CD8-positive, alpha-beta memory T cell (primary cell): ENCODE measurements around the gene AKAP6. TPM values are rescaled to one million over a fixed set of nuclear protein-coding genes. Genes with fewer than 3 reads are reported as not detected.

Source experiments
- CTCF ChIA-PET: fragments of 350-600 bp; sonication (Branson Sonifier 250); formaldehyde crosslinking; loops from one replicate; lab custom pipeline; 2021; ENCODE audit warnings: antibody characterized with exemption; lab: Charles Lee
- POLR2A ChIA-PET: fragments of 350-600 bp; sonication (Branson Sonifier 250); formaldehyde crosslinking; loops from one replicate; lab custom pipeline; 2021; ENCODE audit warnings: antibody characterized with exemption; lab: Charles Lee
- DNase-seq, 5 donors: peaks; one replicate each; pipeline versions ENCODE4 v3.0.0 to v3.0.0-alpha.2; 2020 to 2022; ENCODE audit warnings: mixed read lengths in 1 of 5
- H3K27ac ChIP-seq: one replicate; pipeline ENCODE4 v1.7.0; 2013; ENCODE audit warnings: low read depth, mild to moderate bottlenecking, low read length, moderate library complexity
- H3K27me3 ChIP-seq: 2 replicates; pipeline ENCODE4 v1.7.0; 2013; ENCODE audit warnings: low read length, mild to moderate bottlenecking; ENCODE audit not compliant: insufficient read depth, poor library complexity, severe bottlenecking
- H3K36me3 ChIP-seq: 2 replicates; pipeline ENCODE4 v1.7.0; 2013; ENCODE audit warnings: mild to moderate bottlenecking, low read length, moderate library complexity; ENCODE audit not compliant: insufficient read depth
- H3K4me1 ChIP-seq: 2 replicates; pipeline ENCODE4 v1.7.0; 2013; ENCODE audit warnings: mild to moderate bottlenecking, low read length, moderate library complexity; ENCODE audit not compliant: insufficient read depth
- H3K4me3 ChIP-seq: 2 replicates; pipeline ENCODE4 v1.7.0; 2013; ENCODE audit warnings: mild to moderate bottlenecking, low read length
- H3K9me3 ChIP-seq: 2 replicates; pipeline ENCODE4 v1.7.0; 2013; ENCODE audit warnings: mild to moderate bottlenecking, low read length
- H3K27ac Mint-ChIP-seq, 8 donors: one replicate each; pipeline ENCODE4 v1.8.0; 2020 to 2021; ENCODE audit warnings: mixed read lengths in 8 of 8, mild to moderate bottlenecking in 6 of 8, inconsistent platforms in 3 of 8, moderate library complexity in 3 of 8
- H3K27me3 Mint-ChIP-seq, 2 donors: one replicate each; pipeline ENCODE4 v1.8.0; 2020 to 2021; ENCODE audit warnings: mixed read lengths in 2 of 2, mild to moderate bottlenecking in 1 of 2, moderate library complexity in 1 of 2
- H3K36me3 Mint-ChIP-seq, 3 donors: one replicate each; pipeline ENCODE4 v1.8.0; 2020 to 2021; ENCODE audit warnings: mixed read lengths in 3 of 3, inconsistent platforms in 1 of 3, mild to moderate bottlenecking in 1 of 3
- H3K4me1 Mint-ChIP-seq, 3 donors: one replicate each; pipeline ENCODE4 v1.8.0; 2020 to 2021; ENCODE audit warnings: mixed read lengths in 3 of 3, inconsistent platforms in 1 of 3, mild to moderate bottlenecking in 1 of 3
- H3K4me3 Mint-ChIP-seq, 7 donors: one replicate each; pipeline ENCODE4 v1.8.0; 2020 to 2021; ENCODE audit warnings: mixed read lengths in 7 of 7, mild to moderate bottlenecking in 6 of 7, moderate library complexity in 4 of 7, inconsistent platforms in 2 of 7
- H3K9me3 Mint-ChIP-seq, 5 donors: one replicate each; pipeline ENCODE4 v1.8.0; 2020 to 2022; ENCODE audit warnings: mixed read lengths in 5 of 5, mild to moderate bottlenecking in 3 of 5, moderate library complexity in 2 of 5, inconsistent platforms in 1 of 5
- polyA plus RNA-seq: library from polyadenylated mRNA; unstranded; fragments of 300-500 nt; fragmentation: Illumina TruSeq; gene quantifications from one replicate; pipeline ENCODE4 v1.2.3, GENCODE V29; 2021
- total RNA-seq, 2 experiments: library from RNA; stranded (reverse); gene quantifications; one replicate each; pipeline ENCODE4 v1.2.3, GENCODE V29; 2021

Gene AKAP6
- total and polyA plus RNA-seq, 3 experiments from 2014 or later: 0.49 to 1.5 (median 1.4) TPM

DNA sequence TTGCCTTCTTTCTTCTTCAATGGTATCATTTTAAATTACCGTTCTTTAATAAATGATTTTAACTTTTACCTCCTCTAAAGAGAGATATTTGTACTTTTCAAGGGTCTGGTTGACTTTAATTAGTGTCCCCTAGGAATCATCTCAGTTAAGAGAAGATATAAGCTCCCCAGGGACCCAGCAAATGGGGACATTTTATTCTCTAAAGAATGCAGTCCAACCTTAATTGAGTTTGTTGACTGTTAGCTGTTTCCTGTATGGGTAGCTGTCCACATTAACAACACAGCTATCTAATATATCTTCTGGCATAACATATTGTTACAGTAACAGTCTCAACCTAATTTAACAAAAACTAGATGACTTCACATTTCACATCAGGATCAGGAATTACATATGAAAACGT, 368.0 kb downstream of the AKAP6 start:
- ChIA-PET CTCF (no interaction called here), POLR2A (no interaction called here)
- no peak for DNase-seq
- Histone ChIP-seq H3K4me3 (no peak overlapping the region), H3K27ac (no peak overlapping the region), H3K9me3 (no peaks in the 10 kb centered on the region), H3K4me1 (no peaks in the 10 kb centered on the region), H3K27me3 (no peaks in the 10 kb centered on the region), H3K36me3 (no peaks in the 10 kb centered on the region)
- no peak overlapping the region for H3K4me3 Mint-ChIP-seq
- peaks cover 0 to 2% (median 0%) of the 10 kb centered on the region in 5 donors for H3K9me3 Mint-ChIP-seq
- no peak overlapping the region for H3K27ac Mint-ChIP-seq
- no peaks in the 10 kb centered on the region for H3K27me3 Mint-ChIP-seq
- H3K36me3 Mint-ChIP-seq: no peaks in the 10 kb centered on the region
- H3K4me1 Mint-ChIP-seq: no peaks in the 10 kb centered on the region

DNA sequence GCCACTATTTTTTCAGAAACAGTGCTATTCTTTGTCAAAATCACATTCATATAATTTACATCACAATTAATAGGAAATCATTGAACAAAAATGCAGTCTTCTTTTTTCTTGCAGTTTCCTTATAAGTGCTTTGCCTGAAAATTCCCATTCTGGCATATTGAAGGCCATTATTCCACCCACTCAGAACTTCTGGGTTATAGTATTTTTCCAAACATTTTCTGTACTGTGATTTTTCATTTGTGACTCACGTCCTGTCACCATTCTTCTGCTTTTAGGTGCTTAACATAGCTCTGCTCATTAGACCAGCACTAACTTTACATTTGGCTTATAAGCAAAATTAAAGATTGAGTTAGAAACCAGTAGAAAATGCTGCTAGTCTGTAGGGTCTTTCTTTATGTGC, 368.6 kb downstream of the AKAP6 start:
- Histone ChIP-seq H3K36me3 (no peaks in the 10 kb centered on the region), H3K4me1 (no peaks in the 10 kb centered on the region), H3K4me3 (no peak overlapping the region), H3K9me3 (no peaks in the 10 kb centered on the region), H3K27me3 (no peaks in the 10 kb centered on the region), H3K27ac (no peak overlapping the region)
- CTCF ChIA-PET: no interaction called here
- Mint-ChIP-seq H3K27me3 (no peaks in the 10 kb centered on the region), H3K36me3 (no peaks in the 10 kb centered on the region), H3K27ac (no peak overlapping the region), H3K4me1 (no peaks in the 10 kb centered on the region), H3K9me3 (peaks cover 0 to 2% (median 0%) of the 10 kb centered on the region in 5 donors), H3K4me3 (no peak overlapping the region)
- POLR2A ChIA-PET: no interaction called here
- no peak for DNase-seq

DNA sequence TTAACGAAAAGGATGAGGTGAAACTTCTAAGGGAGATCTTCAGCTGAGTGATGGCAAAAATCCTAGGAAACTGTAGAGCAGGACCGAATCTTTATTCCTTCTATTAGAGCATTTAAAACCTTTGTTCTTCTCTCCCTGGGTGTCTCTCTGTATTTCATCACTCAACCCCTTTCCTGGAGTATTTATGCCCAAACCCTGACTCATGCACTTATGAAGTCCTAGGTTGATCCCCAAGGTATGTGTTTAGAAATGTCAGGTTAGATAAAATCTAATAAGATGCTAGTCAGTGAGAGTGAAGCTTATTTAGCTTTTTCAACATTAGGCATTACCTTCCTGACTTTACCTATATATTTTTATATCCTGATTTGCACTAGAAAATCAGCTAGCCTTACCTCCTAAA, 369.7 kb downstream of the AKAP6 start:
- no peak overlapping the region for H3K4me3 Mint-ChIP-seq
- no peak overlapping the region for H3K27ac Mint-ChIP-seq
- DNase-seq: no peak
- H3K36me3 Mint-ChIP-seq: no peaks in the 10 kb centered on the region
- H3K9me3 ChIP-seq: no peaks in the 10 kb centered on the region
- no peak overlapping the region for H3K4me3 ChIP-seq
- no peak overlapping the region for H3K27ac ChIP-seq
- no peaks in the 10 kb centered on the region for H3K4me1 ChIP-seq
- H3K36me3 ChIP-seq: no peaks in the 10 kb centered on the region
- H3K9me3 Mint-ChIP-seq: peaks cover 0 to 1% (median 0%) of the 10 kb centered on the region in 5 donors
- ChIA-PET CTCF (no interaction called here), POLR2A (no interaction called here)
- no peaks in the 10 kb centered on the region for H3K27me3 ChIP-seq
- H3K27me3 Mint-ChIP-seq: no peaks in the 10 kb centered on the region
- H3K4me1 Mint-ChIP-seq: no peaks in the 10 kb centered on the region

DNA sequence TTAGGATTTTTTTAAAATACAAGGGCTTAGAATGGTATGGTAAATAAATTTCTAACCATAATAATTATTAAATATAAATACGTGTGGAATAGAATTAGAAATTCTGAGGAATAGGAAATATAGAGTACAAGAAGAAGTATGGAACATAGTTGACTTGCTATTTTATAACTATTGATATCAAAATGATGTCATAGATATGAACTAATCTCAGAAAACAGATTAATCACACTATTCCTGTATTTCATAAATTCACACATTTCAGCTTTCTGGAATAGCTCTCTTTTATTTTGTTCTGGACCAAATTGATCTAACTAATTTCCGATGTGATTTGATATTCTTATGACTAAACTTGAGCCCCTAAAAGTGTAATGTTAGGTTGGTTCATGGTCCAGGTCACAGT, 372.4 kb downstream of the AKAP6 start:
- H3K36me3 Mint-ChIP-seq: no peaks in the 10 kb centered on the region
- H3K27me3 ChIP-seq: no peaks in the 10 kb centered on the region
- no peaks in the 10 kb centered on the region for H3K4me1 Mint-ChIP-seq
- no peaks in the 10 kb centered on the region for H3K27me3 Mint-ChIP-seq
- no peak overlapping the region for H3K4me3 ChIP-seq
- no peak overlapping the region for H3K4me3 Mint-ChIP-seq
- no peaks in the 10 kb centered on the region for H3K9me3 ChIP-seq
- no peak overlapping the region for H3K27ac ChIP-seq
- peaks cover 0 to 1% (median 0%) of the 10 kb centered on the region in 5 donors for H3K9me3 Mint-ChIP-seq
- no peaks in the 10 kb centered on the region for H3K36me3 ChIP-seq
- no peak for DNase-seq
- no peak overlapping the region for H3K27ac Mint-ChIP-seq
- H3K4me1 ChIP-seq: no peaks in the 10 kb centered on the region
- ChIA-PET POLR2A (no interaction called here), CTCF (no interaction called here)

DNA sequence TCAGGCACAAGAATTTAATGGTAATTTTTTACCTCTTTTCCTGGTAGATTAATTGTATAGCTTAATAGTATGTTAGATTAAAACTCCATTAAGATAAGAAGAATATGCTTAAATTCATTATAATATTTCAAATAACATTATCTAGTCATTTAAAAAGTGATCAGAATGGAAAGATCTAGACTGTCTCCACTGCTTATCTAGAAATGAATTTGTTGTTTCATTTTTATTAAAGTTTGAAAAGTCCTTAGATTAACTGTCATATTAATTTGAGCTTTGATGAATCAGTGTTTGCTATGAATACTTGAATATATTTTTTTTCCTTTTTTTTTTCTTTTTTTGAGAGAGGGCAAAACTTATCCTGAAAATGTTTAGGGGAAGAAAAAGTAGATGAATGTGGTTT, 373.0 kb downstream of the AKAP6 start:
- no peaks in the 10 kb centered on the region for H3K4me1 Mint-ChIP-seq
- Histone ChIP-seq H3K9me3 (no peaks in the 10 kb centered on the region), H3K4me3 (no peak overlapping the region), H3K27ac (no peak overlapping the region), H3K27me3 (no peaks in the 10 kb centered on the region), H3K36me3 (no peaks in the 10 kb centered on the region), H3K4me1 (no peaks in the 10 kb centered on the region)
- no peaks in the 10 kb centered on the region for H3K27me3 Mint-ChIP-seq
- CTCF ChIA-PET: no interaction called here
- H3K4me3 Mint-ChIP-seq: no peak overlapping the region
- DNase-seq: no peak
- H3K27ac Mint-ChIP-seq: no peak overlapping the region
- H3K36me3 Mint-ChIP-seq: no peaks in the 10 kb centered on the region
- POLR2A ChIA-PET: no interaction called here
- H3K9me3 Mint-ChIP-seq: peaks cover 0 to 1% (median 0%) of the 10 kb centered on the region in 5 donors

DNA sequence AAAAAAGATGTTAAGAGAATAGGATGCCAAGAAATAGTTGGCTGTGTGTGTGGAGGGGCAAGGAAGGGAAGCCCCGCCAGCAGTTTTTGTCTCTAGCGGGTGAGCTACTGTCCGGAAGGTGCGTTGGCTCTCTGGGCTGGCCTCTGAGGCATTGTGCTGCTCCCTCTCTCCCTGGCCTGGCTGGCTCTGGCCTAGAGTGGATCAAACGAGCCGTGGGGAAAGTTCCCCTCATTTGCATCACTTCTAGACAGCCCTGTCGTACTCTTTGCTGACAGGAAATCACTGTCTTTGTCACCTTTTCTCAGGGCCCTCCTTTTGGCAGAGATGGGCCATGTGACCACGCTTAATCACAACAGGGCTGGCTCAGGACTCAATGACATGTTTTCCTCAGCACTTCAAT, 373.5 kb downstream of the AKAP6 start:
- Mint-ChIP-seq H3K9me3 (peaks cover 0 to 1% (median 0%) of the 10 kb centered on the region in 5 donors), H3K36me3 (no peaks in the 10 kb centered on the region), H3K4me1 (no peaks in the 10 kb centered on the region), H3K27ac (no peak overlapping the region), H3K4me3 (no peak overlapping the region), H3K27me3 (no peaks in the 10 kb centered on the region)
- Histone ChIP-seq H3K27ac (no peak overlapping the region), H3K36me3 (no peaks in the 10 kb centered on the region), H3K4me1 (no peaks in the 10 kb centered on the region), H3K4me3 (no peak overlapping the region), H3K9me3 (no peaks in the 10 kb centered on the region), H3K27me3 (no peaks in the 10 kb centered on the region)
- CTCF ChIA-PET: no interaction called here
- POLR2A ChIA-PET: no interaction called here
- DNase-seq: no peak

DNA sequence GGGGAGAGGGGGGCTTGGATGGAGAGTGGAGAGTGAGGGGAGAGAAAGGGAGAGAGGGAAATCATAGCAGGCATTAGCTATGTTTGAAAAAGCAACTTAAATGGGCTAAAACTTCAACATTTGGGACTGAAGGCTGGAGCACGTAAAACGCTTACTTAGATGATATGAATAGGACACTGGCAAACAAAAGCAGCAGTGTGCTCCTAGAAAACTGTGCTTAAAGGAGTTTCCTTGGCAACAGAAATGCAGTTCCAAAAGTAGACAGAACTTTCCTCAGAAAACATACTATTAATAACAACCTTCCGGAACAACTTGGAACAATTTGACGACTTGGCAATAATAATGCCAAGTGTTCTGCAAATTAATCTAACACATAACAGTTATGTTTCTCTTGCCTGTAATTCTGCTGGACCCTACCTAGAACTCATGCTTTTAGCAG, 374.1 kb downstream of the AKAP6 start:
- H3K4me3 Mint-ChIP-seq: no peak overlapping the region
- ChIA-PET CTCF (no interaction called here), POLR2A (no interaction called here)
- no peaks in the 10 kb centered on the region for H3K27me3 ChIP-seq
- no peaks in the 10 kb centered on the region for H3K36me3 Mint-ChIP-seq
- H3K4me1 ChIP-seq: no peaks in the 10 kb centered on the region
- H3K27ac Mint-ChIP-seq: no peak overlapping the region
- no peaks in the 10 kb centered on the region for H3K4me1 Mint-ChIP-seq
- no peak overlapping the region for H3K27ac ChIP-seq
- peaks cover 0 to 3% (median 0%) of the 10 kb centered on the region in 5 donors for H3K9me3 Mint-ChIP-seq
- H3K27me3 Mint-ChIP-seq: no peaks in the 10 kb centered on the region
- no peaks in the 10 kb centered on the region for H3K36me3 ChIP-seq
- DNase-seq: no peak
- H3K9me3 ChIP-seq: no peaks in the 10 kb centered on the region
- no peak overlapping the region for H3K4me3 ChIP-seq

DNA sequence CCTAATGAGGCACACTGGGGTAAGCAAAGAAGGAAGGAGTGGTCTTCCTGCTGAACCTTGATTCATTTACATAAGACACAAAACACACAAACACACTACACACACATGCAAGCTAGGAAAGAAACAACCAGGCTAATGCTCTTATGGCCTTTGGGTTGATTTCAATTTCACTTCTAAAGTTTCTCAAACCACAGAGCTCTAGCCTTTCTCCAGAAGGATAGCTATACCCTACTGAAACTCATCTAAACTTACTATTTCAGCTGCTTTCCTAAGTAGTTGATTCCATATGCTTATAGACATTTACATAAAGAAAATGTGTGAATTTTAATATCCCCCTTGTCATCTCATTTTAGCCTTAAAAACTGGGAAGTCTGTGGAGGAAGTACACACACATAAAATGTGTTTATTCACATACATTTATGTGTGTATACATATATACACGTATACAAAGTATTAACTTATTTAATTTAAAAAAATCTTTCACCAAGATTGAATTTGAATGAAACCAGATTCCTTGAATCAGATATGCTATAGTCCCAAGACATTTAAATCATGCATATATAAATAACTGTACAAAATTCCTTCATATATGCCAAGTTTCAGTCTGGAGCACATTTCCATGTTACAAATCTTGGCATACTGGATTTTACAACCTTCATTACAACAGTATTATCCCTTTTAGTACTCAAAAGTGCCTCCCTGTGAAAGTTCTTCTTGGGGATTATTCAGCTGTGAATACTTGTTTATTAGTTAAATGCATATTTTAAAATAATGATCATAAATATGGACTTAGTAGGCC, 377.8 kb downstream of the AKAP6 start:
- no peaks in the 10 kb centered on the region for H3K9me3 ChIP-seq
- no peaks in the 10 kb centered on the region for H3K27me3 Mint-ChIP-seq
- no peaks in the 10 kb centered on the region for H3K4me1 ChIP-seq
- no peak overlapping the region for H3K4me3 Mint-ChIP-seq
- no peaks in the 10 kb centered on the region for H3K36me3 ChIP-seq
- H3K9me3 Mint-ChIP-seq: peaks cover 0 to 7% (median 2%) of the 10 kb centered on the region in 5 donors
- no peaks in the 10 kb centered on the region for H3K27me3 ChIP-seq
- H3K27ac ChIP-seq: no peak overlapping the region
- H3K36me3 Mint-ChIP-seq: no peaks in the 10 kb centered on the region
- no peak overlapping the region for H3K27ac Mint-ChIP-seq
- ChIA-PET POLR2A (no interaction called here), CTCF (no interaction called here)
- no peak for DNase-seq
- no peak overlapping the region for H3K4me3 ChIP-seq
- no peaks in the 10 kb centered on the region for H3K4me1 Mint-ChIP-seq
